ENCODE results near the gene POLR2E. TPM values are rescaled to one million over a fixed set of nuclear protein-coding genes. Genes with fewer than 3 reads are reported as not detected.
A peak's percentile ranks its signal among the peaks of the same experiment; 100 is the strongest.

Gene POLR2E
- total and polyA plus RNA-seq, 10 of the 15 experiments (the other 5 are each of a cell fraction or from before 2014, with no cell fraction given): 4.0 to 487 (median 200) TPM

DNA sequence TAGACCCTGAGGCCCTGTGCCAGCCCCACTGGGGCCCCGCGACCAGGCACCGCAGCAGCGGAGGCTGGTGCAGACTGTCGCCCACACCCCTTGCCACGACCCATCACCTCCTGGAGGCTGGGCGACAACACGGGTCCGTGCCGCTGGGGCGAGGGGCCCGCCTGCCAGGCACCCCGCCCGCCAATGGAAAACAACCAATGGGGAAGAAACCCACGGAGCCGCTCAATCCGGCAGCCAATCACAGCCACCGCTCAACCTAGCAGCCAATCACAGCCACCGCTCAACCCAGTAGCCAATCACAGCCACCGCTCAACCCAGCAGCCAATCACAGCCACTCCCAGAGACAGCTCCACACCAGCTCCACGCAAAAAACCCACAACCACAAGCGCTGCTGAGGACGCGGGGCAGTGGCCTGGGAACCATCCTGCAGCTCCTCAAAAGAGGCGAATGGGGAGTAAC is 38.3 kb upstream of the POLR2E start (continued):
- peak; percentile 97 for TF ChIP-seq HDGF (IDR thresholded peaks at IDR 0.05)
- TF ChIP-seq, protein P1, sequence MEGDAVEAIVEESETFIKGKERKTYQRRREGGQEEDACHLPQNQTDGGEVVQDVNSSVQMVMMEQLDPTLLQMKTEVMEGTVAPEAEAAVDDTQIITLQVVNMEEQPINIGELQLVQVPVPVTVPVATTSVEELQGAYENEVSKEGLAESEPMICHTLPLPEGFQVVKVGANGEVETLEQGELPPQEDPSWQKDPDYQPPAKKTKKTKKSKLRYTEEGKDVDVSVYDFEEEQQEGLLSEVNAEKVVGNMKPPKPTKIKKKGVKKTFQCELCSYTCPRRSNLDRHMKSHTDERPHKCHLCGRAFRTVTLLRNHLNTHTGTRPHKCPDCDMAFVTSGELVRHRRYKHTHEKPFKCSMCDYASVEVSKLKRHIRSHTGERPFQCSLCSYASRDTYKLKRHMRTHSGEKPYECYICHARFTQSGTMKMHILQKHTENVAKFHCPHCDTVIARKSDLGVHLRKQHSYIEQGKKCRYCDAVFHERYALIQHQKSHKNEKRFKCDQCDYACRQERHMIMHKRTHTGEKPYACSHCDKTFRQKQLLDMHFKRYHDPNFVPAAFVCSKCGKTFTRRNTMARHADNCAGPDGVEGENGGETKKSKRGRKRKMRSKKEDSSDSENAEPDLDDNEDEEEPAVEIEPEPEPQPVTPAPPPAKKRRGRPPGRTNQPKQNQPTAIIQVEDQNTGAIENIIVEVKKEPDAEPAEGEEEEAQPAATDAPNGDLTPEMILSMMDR (IDR thresholded peaks at IDR 0.05 in 2 of 3, conservative IDR thresholded peaks at IDR 0.05 in 1 of 3; ENCODE audit: control insufficient read depth in 2 of 3, extremely low read depth in 1 of 3, insufficient read depth in 1 of 3, low read depth in 3 of 3, low read length in 3 of 3): 0 out of 6 replicates have a peak, but pooled peaks of 1 of the 3 experiments have one; percentile 0

DNA sequence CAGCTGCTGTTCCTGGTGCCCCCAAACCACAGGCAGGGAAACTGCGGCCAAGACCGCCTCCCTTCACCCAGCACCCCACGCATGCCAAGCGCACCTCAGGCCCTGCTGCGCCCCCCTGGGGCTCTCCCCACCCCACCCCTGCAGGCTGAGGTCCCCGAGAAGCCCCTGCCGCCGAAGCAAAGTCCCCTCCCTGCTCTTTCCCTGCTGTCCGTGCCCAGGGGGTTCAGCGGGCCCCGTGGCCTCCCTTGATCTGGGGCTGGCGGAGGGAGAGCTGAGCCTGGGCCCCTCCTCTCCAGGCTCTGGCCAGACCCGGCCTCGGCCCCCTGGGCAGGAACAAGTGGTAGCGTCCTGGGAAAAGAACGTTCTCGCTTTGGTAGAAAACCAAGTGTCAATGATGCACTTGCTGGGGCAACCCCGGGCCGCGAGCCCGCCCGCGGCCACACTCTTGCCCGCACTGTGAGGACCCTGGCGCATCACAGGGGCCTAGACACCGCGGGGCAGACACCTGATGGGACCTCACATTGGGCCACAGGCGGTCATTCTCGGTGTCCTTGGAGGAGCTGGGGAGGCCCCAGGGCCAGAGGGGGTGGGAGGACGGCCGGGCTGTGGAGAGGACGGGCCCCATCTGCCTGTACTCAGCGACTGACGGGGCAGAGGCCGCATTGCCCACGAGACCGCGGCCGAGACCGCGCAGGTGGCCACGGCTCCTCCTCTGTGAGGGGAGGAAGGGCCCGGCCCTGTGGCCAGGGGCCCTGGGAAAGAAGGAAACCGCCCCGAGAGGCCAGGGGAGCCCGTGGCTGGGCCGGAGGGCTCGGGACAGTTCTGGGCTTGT is 37.6 kb upstream of the POLR2E start:
- peak overlapping the region; percentile 86 for H3K27ac ChIP-seq (ENCODE audit: control insufficient read depth, insufficient read depth)
- CTCF ChIA-PET: interaction anchor here (0.7 to 1.4 kb wide), 8 partner anchors 7 to 111 kb away, joined by 3 to 10 read pairs (median 3); no protein-coding TSS in a partner anchor
- peak; percentile 31 for ATAC-seq
- peak overlapping the region; percentile 86; the same call in 1 of the 2 replicates for H3K9ac ChIP-seq (ENCODE audit: control insufficient read depth, insufficient read depth, low read length)
- in situ Hi-C loops (cut with MboI): no loop called here
- no peak overlapping the region for H2AFZ ChIP-seq (ENCODE audit: control insufficient read depth, low read depth, low read length)
- H3K4me1 ChIP-seq (ENCODE audit: control insufficient read depth, insufficient read depth, low read length): peaks cover 34% of the 10 kb centered on the region
- POLR2A ChIA-PET: interaction anchor here (0.8 to 2.1 kb wide), 6 partner anchors 19 to 56 kb away, joined by 3 to 10 read pairs (median 4); partner anchors contain the start of gene GPX4
- SMC1A ChIA-PET (ENCODE audit: uncharacterized antibody, unreplicated experiment): interaction anchor here (1.0 to 2.5 kb wide), 4 partner anchors 19 to 61 kb away, joined by 3 to 9 read pairs (median 7); partner anchors contain the start of gene SBNO2
- H3K27me3 ChIP-seq (replicated peaks in 1 of 2; ENCODE audit: control insufficient read depth in 2 of 2, insufficient read depth in 2 of 2, low read length in 1 of 2): no peaks in the 10 kb centered on the region
- intact Hi-C loops (cut with micrococcal nuclease; ENCODE audit: unreplicated experiment): loop anchor here (5.0 kb wide), 1 partner anchor 40 kb away; the partner anchor contains the start of gene SBNO2
- WGBS (ENCODE audit: insufficient coverage, insufficient replicate concordance, low lambda C conversion rate, missing lambda C conversion rate): 2% methylated on average over 44 of the region's 48 CpGs
- no peaks in the 10 kb centered on the region for H3K9me3 ChIP-seq (replicated peaks; ENCODE audit: control insufficient read depth, insufficient read depth, low read length)
- no TSS peak for BruUV-seq (replicated peaks)
- peaks cover 38% of the 10 kb centered on the region for H3K79me2 ChIP-seq (ENCODE audit: control insufficient read depth, insufficient read depth, low read length)
- H3K4me3 ChIP-seq: peak overlapping the region; percentile 91
- no peak for DNase-seq (ENCODE audit: low read depth, low spot score)
- peaks cover 0 to 7% of the 10 kb centered on the region in 2 experiments; a peak in 3 of 4 replicates for H3K36me3 ChIP-seq (ENCODE audit: control insufficient read depth in 2 of 2, insufficient read depth in 2 of 2, low read length in 1 of 2)
- FAIRE-seq: no peak
- H3K4me2 ChIP-seq (ENCODE audit: control insufficient read depth, insufficient read depth): peak overlapping the region; percentile 99
- RAD21 ChIA-PET (ENCODE audit: unreplicated experiment): interaction anchor here (1.1 to 1.5 kb wide), 4 partner anchors 20 to 208 kb away, joined by 3 to 11 read pairs (median 4); no protein-coding TSS in a partner anchor
- no peaks in the 10 kb centered on the region; the same call in 1 of the 2 replicates for H4K20me1 ChIP-seq (ENCODE audit: control insufficient read depth, insufficient read depth)
- TF ChIP-seq CREM (IDR thresholded peaks at IDR 0.05; ENCODE audit: low read depth) (no peak), MXI1 (IDR thresholded peaks at IDR 0.05; ENCODE audit: low read depth, low read length) (peak; percentile 29; the same call in 1 of the 2 replicates), RELA (IDR thresholded peaks at IDR 0.05; ENCODE audit: borderline replicate concordance, partially characterized antibody) (no peak), GATAD2B (conservative IDR thresholded peaks at IDR 0.05; ENCODE audit: low read depth) (peak; percentile 71), FOS (IDR thresholded peaks at IDR 0.05; ENCODE audit: borderline replicate concordance, extremely low read depth, insufficient read length) (no peak), LARP7 (IDR thresholded peaks at IDR 0.05) (0 out of 2 replicates have a peak, but pooled peaks have one; percentile 53), IRF4 (IDR thresholded peaks at IDR 0.05; ENCODE audit: low read depth, low read length) (no peak), KLF5 (IDR thresholded peaks at IDR 0.05; ENCODE audit: partially characterized antibody) (peak; percentile 19), TCF3 (IDR thresholded peaks at IDR 0.05; ENCODE audit: borderline replicate concordance, insufficient read depth, low read depth, low read length) (no peak)
- TF ChIP-seq, protein P2, sequence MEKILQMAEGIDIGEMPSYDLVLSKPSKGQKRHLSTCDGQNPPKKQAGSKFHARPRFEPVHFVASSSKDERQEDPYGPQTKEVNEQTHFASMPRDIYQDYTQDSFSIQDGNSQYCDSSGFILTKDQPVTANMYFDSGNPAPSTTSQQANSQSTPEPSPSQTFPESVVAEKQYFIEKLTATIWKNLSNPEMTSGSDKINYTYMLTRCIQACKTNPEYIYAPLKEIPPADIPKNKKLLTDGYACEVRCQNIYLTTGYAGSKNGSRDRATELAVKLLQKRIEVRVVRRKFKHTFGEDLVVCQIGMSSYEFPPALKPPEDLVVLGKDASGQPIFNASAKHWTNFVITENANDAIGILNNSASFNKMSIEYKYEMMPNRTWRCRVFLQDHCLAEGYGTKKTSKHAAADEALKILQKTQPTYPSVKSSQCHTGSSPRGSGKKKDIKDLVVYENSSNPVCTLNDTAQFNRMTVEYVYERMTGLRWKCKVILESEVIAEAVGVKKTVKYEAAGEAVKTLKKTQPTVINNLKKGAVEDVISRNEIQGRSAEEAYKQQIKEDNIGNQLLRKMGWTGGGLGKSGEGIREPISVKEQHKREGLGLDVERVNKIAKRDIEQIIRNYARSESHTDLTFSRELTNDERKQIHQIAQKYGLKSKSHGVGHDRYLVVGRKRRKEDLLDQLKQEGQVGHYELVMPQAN (conservative IDR thresholded peaks at IDR 0.05): 0 out of 2 replicates have a peak, but pooled peaks have one; percentile 61
- TF ChIP-seq, protein P1 (IDR thresholded peaks at IDR 0.05 in 2 of 3, conservative IDR thresholded peaks at IDR 0.05 in 1 of 3; ENCODE audit: control insufficient read depth in 2 of 3, extremely low read depth in 1 of 3, insufficient read depth in 1 of 3, low read depth in 3 of 3, low read length in 3 of 3): no peak

Data from GM12878 (cell line).